GM10266 (cell line): Measurements from ENCODE around the gene RBM33.

Experiments used
- DNase-seq: peaks from one replicate; pipeline ENCODE4 v3.0.0; 2012; ENCODE audit errors: extremely low spot score
- TF ChIP-seq, protein P1 (sequence below): IDR thresholded peaks from 2 replicates; pipeline ENCODE4 v1.5.1; 2012; ENCODE audit warnings: mild to moderate bottlenecking, low read depth; ENCODE audit not compliant: control insufficient read depth, insufficient read depth; ENCODE audit errors: missing control alignments

Gene RBM33

DNA sequence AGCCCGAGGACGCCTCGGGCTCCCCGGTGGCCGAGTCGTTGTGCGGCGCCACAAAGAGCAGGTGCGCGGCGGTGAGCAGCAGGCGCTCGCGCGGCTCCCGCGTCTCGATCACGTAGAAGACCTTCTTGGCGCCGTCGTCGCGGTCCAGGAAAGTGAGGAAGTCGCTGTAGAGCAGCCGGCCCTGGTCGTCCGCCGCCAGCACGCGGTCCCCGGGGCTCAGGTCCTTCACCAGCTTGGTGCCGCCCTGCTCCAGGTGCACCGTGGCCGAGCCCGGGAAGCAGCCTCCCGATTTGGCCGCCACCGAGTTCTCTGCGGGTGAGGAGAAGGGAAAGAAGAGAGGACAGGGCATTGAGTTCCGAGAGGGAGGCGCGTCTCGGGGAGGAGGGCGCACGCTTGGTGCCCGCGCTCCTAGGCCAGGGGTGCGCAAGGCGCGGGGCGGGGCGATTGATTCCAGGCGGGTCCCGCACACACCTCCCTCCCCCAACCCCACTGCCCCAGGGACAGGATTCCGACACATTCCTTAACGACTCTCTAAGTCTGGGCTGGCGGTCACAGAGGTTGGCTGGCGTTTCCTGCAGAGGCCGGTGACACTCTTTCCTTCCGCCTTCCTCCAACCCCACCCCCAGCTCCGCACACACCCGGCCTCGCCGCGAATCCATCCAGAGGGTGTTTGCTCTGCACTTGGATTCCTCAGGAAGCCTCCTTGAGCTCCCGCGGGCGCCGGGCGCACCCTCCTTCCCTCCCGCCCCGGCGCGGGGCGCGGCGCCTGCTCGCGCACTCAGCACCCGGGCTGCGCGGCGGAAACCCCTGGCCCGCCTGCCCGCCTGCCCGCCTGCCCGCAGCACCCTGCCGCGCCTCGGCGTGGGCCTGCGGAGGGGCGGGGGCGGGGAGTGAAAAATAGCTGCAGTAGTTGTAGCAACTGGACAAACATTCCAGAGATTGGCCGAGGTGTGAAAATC is 159.2 kb downstream of the RBM33 start:
- TF ChIP-seq, protein P1, sequence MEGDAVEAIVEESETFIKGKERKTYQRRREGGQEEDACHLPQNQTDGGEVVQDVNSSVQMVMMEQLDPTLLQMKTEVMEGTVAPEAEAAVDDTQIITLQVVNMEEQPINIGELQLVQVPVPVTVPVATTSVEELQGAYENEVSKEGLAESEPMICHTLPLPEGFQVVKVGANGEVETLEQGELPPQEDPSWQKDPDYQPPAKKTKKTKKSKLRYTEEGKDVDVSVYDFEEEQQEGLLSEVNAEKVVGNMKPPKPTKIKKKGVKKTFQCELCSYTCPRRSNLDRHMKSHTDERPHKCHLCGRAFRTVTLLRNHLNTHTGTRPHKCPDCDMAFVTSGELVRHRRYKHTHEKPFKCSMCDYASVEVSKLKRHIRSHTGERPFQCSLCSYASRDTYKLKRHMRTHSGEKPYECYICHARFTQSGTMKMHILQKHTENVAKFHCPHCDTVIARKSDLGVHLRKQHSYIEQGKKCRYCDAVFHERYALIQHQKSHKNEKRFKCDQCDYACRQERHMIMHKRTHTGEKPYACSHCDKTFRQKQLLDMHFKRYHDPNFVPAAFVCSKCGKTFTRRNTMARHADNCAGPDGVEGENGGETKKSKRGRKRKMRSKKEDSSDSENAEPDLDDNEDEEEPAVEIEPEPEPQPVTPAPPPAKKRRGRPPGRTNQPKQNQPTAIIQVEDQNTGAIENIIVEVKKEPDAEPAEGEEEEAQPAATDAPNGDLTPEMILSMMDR: no peak
- no peak for DNase-seq

DNA sequence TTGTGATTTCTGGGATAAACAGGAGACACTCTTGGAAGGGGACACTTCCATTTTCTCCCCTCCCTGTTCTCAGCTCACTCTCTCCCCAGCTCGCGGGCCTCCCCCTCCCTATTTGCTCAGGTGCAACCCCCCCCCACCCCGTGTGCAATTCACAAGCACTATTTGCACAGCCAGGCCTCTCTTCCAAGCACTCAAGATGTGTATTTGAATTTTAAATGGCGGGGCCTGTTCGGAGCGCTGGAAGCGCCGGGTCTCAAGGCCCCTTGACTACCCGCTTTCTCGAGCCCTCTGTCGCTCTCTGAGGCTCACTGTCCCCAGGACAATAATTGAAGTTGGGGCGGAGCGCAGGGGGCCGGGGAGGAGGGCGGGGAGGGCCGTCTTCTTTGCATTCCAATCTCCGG is 160.0 kb downstream of the RBM33 start:
- TF ChIP-seq, protein P1: no peak
- no peak for DNase-seq

DNA sequence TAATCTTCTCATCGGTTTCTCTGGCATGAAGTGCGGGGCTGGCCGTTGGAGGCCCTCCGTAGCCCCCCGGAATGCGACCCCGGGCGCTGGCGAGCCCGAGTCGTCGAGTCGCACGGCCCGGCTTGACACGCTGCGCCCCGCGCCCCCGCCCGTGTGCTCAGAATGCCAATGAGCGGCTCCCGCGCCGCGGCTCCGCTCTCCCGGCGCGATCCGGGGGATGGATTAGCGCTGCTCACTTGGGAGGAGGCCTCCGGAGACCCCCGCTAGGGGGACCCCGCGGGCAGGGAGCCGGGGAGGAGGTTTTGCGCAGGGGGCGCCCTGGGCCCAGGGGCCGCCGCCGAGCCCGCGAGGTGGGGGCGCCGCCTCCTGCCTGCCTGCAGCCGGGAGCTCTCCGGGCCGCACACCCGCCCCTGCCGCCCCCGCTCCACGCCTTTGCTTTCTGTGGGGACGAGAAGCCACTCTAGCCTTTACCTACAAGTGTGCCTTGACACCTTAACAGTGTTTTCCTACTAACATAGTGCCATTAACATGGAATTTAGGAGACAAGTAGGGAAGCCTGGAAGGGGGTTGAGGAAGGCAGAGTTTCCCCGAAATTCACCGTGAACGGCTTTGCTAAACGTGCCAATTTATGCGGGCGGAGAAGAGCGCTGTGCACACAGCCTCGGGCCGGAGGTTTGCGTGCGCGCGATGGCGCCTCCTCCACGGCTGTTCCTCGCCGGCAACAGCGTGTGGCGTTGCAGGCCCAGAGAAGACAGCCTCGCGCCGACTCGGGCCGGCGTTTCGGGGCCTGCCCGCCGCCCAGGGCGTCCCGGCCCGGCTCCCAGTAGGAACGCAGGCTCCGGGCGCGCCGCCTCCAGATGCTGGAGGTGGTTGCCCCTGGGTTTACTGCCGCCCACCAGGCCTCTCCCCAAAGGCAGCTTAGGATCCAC is 160.7 kb downstream of the RBM33 start:
- DNase-seq: peak; percentile 91
- TF ChIP-seq, protein P1: peak; percentile 62

DNA sequence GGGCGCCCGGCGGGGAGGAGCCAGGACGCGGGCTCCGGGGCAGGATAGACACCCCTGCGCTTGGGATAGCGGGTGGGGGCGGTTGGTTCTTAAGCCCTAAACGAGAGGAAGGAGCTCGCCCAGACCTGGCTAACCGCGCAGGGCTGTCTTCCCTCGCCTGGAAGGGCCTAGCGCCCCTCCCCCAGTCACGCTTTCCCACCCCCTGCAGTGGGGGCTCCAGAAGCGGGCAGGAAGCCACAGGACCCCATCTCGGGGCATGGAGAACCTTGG is 161.3 kb downstream of the RBM33 start:
- DNase-seq: no peak
- TF ChIP-seq, protein P1: no peak

DNA sequence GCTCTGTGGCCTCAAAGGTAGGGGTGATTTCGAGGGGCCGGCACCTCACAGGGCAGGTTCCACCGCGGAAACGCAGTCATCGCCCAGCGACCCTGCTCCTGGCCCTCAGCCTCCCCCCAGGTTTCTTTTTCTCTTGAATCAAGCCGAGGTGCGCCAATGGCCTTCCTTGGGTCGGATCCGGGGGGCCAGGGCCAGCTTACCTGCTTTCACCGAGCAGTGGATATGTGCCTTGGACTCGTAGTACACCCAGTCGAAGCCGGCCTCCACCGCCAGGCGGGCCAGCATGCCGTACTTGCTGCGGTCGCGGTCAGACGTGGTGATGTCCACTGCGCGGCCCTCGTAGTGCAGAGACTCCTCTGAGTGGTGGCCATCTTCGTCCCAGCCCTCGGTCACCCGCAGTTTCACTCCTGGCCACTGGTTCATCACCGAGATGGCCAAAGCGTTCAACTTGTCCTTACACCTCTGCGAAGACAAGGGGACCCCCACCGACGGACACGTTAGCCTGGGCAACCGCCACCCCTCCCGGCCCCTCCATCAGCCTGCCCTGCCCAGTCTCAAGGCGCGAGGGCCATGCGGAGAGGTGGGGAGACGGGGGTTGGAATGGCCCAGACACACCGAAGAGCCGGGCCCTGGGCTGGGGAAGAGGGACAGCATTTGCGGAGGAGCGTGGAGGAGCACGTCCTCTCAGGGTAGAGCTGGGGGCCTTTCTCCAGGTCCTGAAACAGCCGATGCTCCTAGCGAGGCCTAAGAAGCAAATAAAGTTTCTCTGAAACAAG is 161.8 kb downstream of the RBM33 start:
- TF ChIP-seq, protein P1: no peak

DNA sequence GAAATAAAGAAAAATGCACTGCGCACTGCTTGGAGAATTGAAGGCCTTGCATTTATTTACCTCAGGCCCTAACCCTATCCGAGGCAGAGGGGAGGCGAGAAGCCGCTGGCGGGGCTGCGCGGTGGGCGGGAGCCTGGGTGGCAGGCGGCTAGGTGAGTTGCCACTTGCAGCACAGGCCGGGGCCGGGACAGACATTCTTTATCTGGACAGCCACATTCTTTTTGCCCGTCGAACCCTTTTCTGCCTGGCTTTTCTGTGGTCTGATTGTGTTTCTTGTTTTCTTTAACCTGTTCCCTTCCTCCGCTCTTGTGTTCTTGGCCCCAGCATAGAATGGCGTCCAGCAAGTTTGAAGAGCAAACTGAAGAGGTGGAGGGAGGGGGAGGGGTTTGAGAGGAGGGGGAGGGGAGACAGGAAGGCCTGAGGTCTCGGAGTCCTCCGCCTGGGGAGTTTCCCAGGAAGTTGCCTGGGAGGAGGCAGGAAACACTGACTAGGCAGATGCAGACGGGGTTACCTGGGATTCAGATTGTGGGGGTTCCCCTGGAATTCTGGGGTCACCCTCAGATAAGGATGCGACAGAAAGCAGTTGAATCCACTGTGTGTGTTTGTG is 162.7 kb downstream of the RBM33 start:
- TF ChIP-seq, protein P1: no peak
- no peak for DNase-seq

More for the DNA sequence above, 161.8 kb downstream of the RBM33 start:
- no peak for DNase-seq
